Hippocampal formation (tissue), 2 donors: ENCODE data around the gene CENPE.

Experiments
- DNase-seq, 2 donors: peaks; one replicate each; lab custom pipeline; 2025; lab: John Stamatoyannopoulos, UW

Gene CENPE

DNA sequence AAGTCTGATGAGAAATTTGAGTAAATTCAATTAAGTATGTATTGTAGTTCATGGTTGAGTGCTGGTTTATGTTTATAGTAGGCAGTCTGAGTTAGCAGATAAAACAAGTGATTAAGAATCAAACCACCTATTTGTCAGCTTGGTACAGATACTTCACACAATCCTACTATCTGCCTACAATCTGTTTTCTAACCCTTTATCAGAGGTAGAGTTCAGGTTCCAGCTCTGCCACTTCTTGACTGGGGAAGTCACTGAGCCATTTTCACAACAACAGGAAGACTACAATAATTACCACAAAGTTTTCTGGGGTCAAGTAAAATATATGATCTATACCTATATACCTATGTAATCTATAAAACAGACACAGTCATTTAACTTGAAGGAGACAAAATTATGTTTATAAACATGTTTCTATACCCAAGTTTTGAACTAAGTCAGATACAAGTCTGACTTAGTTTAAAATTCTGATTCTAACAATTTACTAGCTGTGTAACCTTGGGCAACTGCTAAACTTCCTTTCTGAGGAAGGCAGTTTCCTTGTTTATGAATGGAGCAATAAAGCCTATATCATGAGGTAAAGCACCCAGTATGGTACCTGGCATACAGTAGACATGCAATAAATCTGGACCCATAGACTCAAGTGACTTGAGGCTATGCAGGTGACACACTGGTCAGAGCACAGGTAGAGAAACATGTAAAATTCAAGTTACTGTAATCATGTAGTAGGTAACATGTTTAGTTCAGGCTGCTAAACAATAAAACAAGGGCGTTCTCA lies 61.3 kb downstream of the CENPE start:
- no peak for DNase-seq

DNA sequence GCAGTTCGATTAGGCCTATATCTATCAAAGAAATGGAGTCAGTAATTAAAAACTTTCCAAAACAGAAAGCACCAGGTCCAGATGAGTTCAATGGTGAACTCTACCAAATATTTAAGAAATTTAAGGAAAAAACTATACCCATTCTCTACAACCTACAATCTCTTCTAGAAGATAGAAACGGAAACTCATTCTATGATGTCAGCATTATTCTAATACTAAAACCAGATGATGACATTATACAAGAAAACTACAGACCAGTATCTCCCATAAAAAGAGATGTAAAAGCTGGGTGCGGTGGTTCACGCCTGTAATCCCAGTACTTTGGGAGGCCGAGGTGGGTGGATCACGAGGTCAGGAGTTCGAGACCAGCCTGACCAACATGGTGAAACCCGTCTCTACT lies 69.0 kb downstream of the CENPE start:
- DNase-seq = no peak

- no peak for DNase-seq
Measured at GRCh38 chr4:103126126-103126525, 72.0 kb downstream of the CENPE start.

- DNase-seq = no peak
Measured at GRCh38 chr4:103123114-103123513, 75.0 kb downstream of the CENPE start.

GRCh38 chr4:103118166-103118565 lies 80.0 kb downstream of the CENPE start:
- no peak for DNase-seq

- no peak for DNase-seq
Measured at GRCh38 chr4:103111598-103111997, 86.5 kb downstream of the CENPE start.

- no peak for DNase-seq
Measured at GRCh38 chr4:103108542-103108941, 89.6 kb downstream of the CENPE start.

DNA sequence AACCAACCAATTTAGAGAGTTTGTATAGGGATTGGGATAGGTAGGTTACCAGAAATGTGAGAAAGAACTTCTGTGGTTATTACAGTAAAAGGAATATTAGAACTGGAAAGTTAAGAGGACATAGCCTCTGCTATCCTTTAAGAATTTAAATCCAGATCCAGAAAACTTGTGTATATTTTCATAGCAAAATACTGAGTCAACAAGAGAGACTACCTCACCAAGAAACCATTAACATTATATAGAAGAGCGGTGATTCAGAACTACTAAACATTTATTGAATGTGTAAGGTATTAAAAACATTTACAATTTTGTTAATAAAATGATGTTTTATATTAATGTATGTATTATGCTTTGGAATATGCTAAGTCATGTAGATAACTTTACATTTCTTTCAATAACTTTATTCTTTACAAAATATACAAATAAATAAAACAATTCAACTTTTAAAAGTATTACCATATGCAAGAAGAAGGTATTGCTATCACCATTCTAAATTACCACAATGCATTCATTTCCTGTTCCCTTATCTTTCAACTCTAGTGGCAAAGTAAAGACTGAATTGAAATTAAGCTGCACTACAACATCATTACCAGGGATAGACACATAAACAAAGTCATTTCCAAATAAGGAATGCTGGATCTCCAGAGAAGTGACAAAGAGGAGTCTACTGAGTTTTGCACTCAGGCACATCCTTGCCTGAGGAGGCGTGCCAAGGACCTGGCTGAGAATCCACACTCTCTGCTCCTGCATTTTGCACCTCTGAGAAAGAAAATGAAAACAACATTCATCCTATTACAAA lies 92.4 kb downstream of the CENPE start:
- no peak for DNase-seq

DNA sequence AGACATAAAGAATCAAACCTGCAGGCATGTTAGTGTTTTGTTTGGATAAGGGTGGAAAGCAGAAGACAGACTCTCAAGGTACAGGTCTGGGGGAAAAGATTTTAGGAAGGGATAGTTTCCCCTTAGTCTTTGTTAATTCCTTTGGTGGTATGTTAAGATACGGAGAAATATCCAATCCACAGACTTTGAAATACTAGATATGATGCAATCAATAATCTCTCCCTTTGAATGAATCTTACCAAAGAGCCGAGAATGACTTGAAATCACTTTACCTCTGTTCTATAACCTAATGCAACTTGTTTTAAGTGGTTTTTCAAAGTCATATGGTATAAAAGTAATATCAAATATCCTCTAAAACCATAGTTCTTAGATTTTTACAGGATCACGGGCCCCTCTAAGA lies 93.3 kb downstream of the CENPE start:
- DNase-seq = no peak

- DNase-seq = no peak
Measured at GRCh38 chr4:103100691-103101090, 97.5 kb downstream of the CENPE start.

DNA sequence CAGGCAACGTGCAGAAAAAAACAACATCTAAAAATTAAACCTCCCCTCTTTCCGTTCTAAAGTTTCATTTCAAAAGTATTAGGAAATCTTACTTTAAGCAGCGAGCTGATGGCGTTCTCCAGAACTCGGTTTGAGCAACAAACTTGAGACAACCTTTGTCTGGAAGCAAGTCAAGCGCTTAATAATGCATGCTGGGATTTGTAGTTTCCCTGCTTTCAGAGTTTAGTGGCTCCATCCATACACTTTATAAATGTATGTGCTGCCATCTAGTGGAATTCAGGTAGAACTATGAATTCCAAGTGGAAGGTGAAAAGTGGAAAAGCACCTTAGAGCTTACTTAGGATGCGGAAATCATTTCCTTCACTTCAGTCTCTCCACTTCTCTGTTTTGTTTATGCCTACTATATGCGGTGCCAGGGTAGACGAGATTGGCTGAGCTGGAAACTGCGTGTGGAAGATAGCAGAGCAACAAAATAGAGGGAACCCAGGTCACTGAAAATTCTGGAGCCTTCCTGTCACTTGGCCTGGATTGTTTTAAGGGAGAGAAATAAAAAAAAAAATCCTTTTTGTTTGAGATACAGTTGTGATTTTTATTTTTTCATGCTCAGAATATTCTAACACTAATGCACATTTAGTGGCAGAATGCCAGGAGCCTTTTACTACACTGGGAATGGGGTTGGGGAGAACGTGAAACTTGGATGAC lies 98.3 kb downstream of the CENPE start, which contains the start of gene BDH2:
TSS of gene BDH2 (minus strand) at position 144 of the 702 bp plus-strand sequence. CDS start 3,580 bp downstream, outside the sequence.
- DNase-seq = peak; percentile 36 to 95

GRCh38 chr4:103098756-103099440 lies 99.2 kb downstream of the CENPE start:
- no peak for DNase-seq

GRCh38 chr4:103098341-103098740 lies 99.8 kb downstream of the CENPE start:
- no peak for DNase-seq

- no peak for DNase-seq
Measured at GRCh38 chr4:103097112-103097511, 101.0 kb downstream of the CENPE start.

DNA sequence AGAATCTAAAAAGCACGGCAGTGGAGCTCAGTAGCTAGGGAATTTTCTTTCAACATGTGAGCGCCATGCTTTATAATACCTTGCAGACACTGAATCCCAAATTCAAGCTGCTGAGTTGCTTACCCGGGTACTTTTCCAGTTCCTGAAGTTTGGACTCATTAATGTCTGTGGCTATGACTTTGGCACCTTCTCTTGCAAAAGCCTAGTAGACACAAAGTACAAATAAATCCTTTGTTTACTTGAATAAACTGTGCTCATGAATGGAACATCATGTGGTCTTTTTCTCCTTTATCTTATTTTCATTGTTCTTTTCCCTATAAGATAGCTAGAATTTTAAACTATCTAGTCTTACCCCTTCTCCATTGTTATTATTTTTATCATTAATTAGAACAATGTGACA lies 103.1 kb downstream of the CENPE start:
- peak in 1 of 2 donors; percentile 32 for DNase-seq

- no peak for DNase-seq
Measured at GRCh38 chr4:103092245-103092644, 105.9 kb downstream of the CENPE start.

- peak; percentile 31 to 81 for DNase-seq
Measured at GRCh38 chr4:103091601-103092223, 106.4 kb downstream of the CENPE start.

DNA sequence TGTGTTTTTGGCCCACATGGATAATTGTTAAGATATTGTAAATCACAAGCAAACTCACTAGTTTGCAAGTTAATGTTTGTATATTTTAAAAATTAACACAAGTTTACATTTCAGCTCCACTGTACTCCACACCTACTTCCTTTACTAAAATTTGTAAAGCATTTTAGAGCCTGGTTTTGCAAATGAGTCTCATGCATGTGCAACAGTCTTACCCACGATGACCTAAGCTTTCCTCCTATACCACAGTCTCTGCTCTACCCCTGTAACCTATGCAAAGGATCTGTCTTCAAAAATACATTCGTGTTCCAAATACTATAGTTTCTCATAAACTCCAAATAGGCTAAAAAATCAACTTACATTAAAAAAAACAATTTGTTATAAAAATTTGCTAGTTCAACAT lies 108.7 kb downstream of the CENPE start:
- DNase-seq = no peak

- no peak for DNase-seq
Measured at GRCh38 chr4:103086551-103086950, 111.6 kb downstream of the CENPE start.

DNA sequence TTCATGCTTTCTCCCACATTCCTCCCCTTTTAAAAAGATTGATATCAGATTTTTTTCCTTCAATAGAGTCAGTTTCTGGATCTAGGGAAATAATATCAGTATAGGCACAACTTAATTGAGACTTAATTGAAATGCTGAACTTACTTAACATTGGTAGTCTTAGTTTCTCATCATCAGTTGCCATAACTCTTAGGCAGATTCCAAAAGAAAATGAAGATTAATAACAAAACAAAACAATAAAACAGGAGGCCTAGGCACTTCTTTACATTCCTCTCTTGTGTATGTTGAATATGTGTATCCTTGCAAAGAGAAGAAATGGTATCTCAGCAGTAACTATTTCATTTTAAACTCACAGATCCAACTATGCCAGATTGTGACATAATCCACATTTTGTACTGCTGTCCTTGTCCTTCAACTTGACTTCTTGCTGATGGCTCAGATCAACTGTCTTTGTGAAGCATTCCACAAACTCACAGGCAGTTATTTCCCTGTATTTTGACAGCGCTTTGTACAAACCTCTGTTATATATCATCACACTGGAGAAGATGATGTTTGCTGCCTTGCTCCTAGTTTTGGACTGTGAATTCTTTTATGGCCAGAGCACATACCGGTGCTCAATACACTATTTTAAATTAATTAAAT lies 112.5 kb downstream of the CENPE start:
- no peak for DNase-seq

GRCh38 chr4:103079621-103080020 lies 118.5 kb downstream of the CENPE start:
- DNase-seq = no peak
